Measurements from ENCODE around the gene OR5M11. TPM values are rescaled to one million over a fixed set of nuclear protein-coding genes. Genes with fewer than 3 reads are reported as not detected.

Gene OR5M11
- total RNA-seq, 2 donors from 2014 or later: not detected

GRCh38 chr11:56495117-56495516, 47.9 kb downstream of the OR5M11 start:
- ATAC-seq (replicated peaks in 1 of 2): no peak
- no peaks in the 10 kb centered on the region for H3K4me1 Mint-ChIP-seq (ENCODE audit: low read depth)
- no peaks in the 10 kb centered on the region for H3K27me3 Mint-ChIP-seq (ENCODE audit: low read depth)

More at GRCh38 chr11:56495117-56495516, 47.9 kb downstream of the OR5M11 start:
- no peak overlapping the region for H3K27ac Mint-ChIP-seq
- no peak overlapping the region for H3K4me3 Mint-ChIP-seq
- DNase-seq: no peak
- peaks cover 0 to 4% of the 10 kb centered on the region in 2 donors for H3K36me3 Mint-ChIP-seq (ENCODE audit: insufficient read depth in 2 of 2)
- H3K9me3 Mint-ChIP-seq: peaks cover 4 to 12% of the 10 kb centered on the region in 2 donors

Other genes with a start within 250 kb of the OR5M11 start
- not detected for gene OR8K3, start 228.1 kb downstream of the OR5M11 start, total RNA-seq
- not detected for gene OR8K1, start 197.2 kb downstream of the OR5M11 start, total RNA-seq
- gene OR8J1, start 189.0 kb downstream of the OR5M11 start, total RNA-seq: not detected
- not detected for gene OR8U1, start 167.6 kb downstream of the OR5M11 start, total RNA-seq
- gene OR5AL1, start 130.6 kb downstream of the OR5M11 start, total RNA-seq: not detected
- gene OR5M3, start 69.9 kb downstream of the OR5M11 start, total RNA-seq: not detected
- not detected for gene OR5M8, start 51.9 kb downstream of the OR5M11 start, total RNA-seq
- not detected for gene OR5M10, start 34.5 kb upstream of the OR5M11 start, total RNA-seq
- gene OR5M1, start 71.6 kb upstream of the OR5M11 start, total RNA-seq: not detected
- gene OR5AP2, start 99.2 kb upstream of the OR5M11 start, total RNA-seq: not detected
- gene OR5AR1, start 120.4 kb upstream of the OR5M11 start, total RNA-seq: not detected
- gene OR9G1, start 155.8 kb upstream of the OR5M11 start, total RNA-seq: not detected
- not detected for gene OR9G4, start 205.4 kb upstream of the OR5M11 start, total RNA-seq